Dedifferentiated amniotic fluid mesenchymal stem cell (primary cell): ENCODE results near the gene SNAP91.
"Not testable (repeated sequence)": the region's sequence is repeated elsewhere in the genome, so short reads cannot be mapped to it uniquely, and the experiment has no call there.

Source experiments
- DNase-seq: peaks from one replicate; pipeline ENCODE4 v3.0.0-alpha.2; 2016; ENCODE audit errors: extremely low spot score

SNAP91 gene, protein sequence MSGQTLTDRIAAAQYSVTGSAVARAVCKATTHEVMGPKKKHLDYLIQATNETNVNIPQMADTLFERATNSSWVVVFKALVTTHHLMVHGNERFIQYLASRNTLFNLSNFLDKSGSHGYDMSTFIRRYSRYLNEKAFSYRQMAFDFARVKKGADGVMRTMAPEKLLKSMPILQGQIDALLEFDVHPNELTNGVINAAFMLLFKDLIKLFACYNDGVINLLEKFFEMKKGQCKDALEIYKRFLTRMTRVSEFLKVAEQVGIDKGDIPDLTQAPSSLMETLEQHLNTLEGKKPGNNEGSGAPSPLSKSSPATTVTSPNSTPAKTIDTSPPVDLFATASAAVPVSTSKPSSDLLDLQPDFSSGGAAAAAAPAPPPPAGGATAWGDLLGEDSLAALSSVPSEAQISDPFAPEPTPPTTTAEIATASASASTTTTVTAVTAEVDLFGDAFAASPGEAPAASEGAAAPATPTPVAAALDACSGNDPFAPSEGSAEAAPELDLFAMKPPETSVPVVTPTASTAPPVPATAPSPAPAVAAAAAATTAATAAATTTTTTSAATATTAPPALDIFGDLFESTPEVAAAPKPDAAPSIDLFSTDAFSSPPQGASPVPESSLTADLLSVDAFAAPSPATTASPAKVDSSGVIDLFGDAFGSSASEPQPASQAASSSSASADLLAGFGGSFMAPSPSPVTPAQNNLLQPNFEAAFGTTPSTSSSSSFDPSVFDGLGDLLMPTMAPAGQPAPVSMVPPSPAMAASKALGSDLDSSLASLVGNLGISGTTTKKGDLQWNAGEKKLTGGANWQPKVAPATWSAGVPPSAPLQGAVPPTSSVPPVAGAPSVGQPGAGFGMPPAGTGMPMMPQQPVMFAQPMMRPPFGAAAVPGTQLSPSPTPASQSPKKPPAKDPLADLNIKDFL

GRCh38 chr6:83708970-83709747 is at the start of gene SNAP91:
TSS of gene SNAP91 (minus strand) at chr6:83709101. CDS start at chr6:83707927, 1,174 bp downstream.
- DNase-seq: no peak

DNA sequence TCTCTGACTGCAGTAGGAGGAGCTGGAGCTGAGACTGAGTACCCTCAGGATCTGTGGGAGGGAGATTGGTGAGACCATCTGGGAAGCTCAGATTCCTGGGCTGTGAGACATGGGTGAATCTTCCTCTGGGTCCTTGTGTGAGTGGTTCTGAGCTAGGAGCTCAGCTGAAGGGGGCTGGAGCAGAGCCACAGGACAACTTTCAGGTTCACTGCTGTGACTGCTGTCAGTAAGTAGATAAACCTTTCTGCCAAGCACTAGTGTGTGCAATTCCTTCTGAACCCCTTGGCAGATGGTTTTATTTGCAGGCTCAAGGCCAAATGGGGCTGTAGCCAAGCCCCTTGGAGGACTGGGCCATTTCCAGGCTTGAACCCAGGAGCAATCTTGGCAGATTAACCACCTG is 49.6 kb upstream of the SNAP91 start:
- DNase-seq: no peak

- no peak for DNase-seq
Measured at GRCh38 chr6:83757021-83757420, 48.1 kb upstream of the SNAP91 start.

DNA sequence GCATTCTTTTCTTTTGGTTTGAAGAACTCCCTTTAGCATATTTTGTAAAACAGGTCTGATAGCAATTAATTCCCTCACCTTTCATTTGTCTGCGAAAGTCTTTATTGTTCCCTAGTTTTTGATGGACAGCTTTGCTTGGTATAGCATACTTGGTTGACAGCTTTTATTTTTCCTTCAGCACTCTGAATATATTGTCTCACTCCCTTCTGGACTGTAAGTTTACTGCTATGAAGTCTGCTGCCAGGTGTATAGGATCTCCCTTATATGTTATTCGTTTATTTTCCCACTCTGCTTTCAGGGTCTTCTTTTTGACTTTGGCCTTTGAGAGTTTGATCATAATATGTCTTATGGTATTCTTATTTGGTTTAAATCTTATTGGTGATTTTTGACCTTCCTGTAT is 47.7 kb upstream of the SNAP91 start:
- DNase-seq: no peak

DNA sequence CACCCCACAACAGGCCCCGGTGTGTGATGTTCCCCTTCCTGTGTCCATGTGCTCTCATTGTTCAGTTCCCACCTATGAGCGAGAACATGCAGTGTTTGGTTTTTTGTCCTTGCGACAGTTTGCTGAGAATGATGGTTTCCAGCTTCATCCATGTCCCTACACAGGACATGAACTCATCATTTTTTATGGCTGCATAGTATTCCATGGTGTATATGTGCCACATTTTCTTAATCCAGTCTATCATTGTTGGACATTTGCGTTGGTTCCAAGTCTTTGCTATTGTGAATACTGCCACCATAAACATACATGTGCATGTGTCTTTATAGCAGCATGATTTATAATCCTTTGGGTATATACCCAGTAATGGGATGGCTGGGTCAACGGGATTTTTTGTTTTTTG is 43.5 kb upstream of the SNAP91 start:
- not testable (repeated sequence) for DNase-seq

DNA sequence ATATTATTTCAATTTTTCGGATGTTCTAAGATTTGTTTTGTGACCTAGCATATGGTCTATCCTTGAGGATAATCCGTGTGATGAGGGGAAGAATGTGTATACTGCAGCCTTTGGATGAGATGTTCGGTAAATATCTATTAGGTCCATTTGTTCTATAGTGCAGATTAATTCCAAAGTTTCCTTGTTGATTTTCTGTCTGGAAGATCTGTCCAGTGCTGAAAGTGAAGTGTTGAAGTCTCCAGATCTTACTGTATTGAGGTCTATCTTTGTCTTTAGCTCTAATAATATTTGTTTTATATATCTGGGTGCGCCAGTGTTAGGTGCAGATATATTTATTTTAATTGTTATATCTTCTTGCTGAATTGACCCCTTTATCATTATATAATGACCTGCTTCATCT is 32.2 kb upstream of the SNAP91 start:
- DNase-seq: no peak

DNA sequence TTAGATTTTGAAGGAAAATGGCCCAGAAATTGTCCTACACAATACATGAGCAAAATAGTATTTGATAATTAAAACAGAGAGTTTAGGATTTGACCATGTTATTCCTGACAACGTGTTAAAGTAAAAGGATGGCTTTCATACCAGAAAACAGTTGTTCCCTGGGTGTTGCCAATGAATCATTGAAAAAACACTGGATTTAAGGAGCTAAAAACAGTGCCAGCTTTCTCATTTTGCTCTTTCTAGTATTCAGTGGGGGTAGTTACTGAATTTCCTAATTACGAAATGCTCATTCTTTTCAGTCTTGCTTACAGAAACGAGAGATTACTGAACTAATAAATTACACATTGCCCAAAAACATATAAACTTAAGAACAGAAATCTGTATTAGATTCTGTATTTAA is 26.6 kb upstream of the SNAP91 start:
- DNase-seq: no peak

DNA sequence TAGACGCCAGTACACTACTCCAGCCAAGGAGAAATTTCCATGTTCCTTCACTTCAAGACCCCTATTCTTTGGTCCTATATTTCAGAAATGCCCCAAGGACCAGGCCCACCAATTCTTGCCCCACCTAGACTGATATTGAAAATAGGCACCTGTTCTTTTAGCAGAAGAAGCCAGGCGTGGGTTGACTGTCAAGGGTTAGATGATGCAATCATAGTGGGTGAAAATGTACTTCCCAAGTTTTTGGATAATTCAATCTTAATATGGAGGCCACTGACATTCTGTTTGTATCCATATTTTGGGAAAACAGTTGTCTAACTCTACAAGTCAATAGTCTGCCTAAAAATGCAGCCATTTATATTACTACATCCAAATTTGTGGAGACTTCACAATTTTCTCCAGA is 21.0 kb upstream of the SNAP91 start:
- DNase-seq: no peak

DNA sequence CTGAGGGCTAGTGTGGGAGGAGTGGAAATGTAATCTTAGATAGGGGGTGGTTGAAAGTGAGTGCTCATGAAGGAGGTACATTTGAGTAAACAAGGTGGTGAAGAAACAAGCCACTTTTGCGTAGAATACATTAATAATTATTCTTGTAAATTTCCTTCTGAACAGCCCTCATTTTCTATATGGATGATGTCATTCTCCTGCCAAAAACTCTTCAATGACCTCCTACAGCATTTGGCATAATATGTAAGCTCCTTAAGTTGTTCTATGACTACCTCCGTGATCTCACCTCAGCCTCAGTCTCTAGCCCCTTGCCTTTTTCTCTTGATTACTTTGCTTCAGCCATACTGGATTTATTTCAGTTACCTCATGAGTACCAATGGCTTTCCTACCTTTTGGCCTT is 14.0 kb upstream of the SNAP91 start:
- no peak for DNase-seq

DNA sequence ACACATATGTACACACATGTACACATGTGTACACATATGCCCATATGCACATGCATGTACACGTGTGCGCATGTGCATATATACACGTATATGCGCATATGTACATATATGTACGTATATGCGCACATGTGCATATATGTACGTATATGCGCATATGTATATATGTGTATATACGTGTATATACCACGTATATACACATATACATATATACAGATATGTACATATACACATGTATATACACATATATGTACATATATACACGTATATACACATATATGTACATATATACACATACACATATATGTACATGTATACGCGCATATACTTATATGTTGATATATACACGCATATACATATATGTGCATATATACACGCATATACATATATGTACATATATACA is 8.9 kb upstream of the SNAP91 start:
- DNase-seq: no peak

DNA sequence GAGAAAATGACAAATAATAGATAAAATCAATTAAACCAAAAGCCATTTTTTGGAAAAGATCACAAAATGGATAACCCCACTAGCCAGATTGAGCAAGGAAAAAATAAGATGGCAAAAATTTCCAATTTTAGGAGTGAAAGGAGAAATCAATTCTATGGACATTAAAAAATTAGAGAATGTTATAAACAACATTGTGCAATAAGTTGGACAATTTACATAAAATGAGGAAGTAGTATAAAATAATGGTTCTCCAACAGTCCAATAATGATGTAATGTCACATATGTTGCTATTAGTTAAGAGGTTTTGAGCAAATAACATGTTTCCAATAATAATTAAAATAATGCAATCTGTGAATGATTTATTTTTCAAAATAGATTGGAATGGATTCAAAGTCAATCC is 3.1 kb upstream of the SNAP91 start:
- no peak for DNase-seq

- no peak for DNase-seq
Measured at GRCh38 chr6:83709748-83710050, 798 bp upstream of the SNAP91 start.

- DNase-seq: no peak
Measured at GRCh38 chr6:83708546-83708969, 343 bp downstream of the SNAP91 start.

GRCh38 chr6:83707829-83708545 is 914 bp downstream of the SNAP91 start:
- DNase-seq: no peak

DNA sequence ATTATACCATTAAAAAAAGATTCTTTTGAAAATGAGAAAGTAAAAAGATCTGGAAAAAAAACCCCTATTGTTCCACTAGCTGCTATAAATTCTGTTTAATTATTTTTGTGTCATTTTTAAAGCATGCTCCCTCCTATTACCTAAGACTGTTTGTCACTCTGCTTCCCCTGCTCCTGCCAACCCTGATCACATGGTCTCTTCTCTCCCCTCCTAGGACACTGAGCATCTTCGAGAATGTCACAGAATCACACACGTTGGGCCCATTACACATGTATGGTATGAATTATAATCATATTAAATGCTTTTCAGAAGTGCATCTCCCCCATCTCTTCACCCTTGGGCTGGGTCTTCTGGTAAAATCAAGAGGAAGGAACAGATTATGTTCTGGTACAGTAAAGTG is 6.2 kb downstream of the SNAP91 start:
- DNase-seq: no peak

DNA sequence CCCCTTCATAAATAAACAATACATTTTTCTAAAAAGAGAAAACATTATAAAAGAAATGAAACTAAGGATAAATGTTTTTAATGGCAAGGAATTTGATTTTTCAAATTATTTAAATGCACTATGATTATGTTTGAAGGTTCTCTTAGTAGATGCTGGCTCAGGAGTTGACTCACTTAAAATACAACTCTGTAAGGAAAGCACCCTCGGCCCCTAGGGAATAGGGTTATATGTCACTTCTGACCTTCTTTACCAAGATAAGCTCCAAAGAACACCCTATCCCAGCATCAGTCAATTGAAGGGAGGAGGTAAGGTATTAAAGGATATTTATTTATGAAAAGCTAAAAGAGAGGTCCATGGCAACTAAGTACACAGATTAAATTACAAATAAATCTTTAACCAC is 6.8 kb downstream of the SNAP91 start:
- no peak for DNase-seq

DNA sequence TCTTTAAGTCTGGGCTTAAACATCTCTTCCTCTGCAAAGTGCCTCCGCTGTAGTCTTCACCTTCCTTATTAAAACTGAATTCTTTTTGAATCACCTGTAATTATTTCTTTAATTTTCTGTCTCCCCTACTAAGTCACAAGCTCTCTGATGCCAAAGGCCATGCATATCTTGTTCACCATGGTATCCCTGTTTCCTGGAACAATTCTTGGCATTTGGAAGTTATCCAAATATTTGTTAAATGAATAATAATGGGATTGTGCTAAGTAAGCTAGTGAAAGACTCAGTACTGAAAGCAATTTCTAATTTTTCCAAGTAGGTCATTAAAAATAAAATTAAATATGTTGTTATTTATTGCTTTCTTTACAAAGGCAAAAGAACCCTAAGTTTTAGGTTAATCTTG is 12.2 kb downstream of the SNAP91 start:
- DNase-seq: no peak

DNA sequence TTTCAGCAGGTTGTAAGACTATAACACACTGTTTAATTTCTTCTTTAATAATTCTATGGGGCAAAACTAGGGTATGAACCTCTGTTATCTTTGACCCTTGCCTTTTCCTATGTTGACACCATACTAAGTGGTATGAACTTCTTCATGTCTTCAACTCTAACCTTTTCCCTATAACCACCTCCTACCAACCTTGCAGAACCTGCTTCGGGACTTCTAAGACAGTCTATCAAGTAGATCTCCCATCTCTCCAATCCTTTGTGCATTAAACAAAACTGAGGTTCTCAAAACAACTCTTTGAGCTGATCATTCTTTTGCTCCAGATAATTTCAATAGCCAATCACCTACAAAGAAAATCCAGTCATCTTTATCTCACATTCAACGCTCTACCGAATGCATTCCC is 23.4 kb downstream of the SNAP91 start:
- no peak for DNase-seq

DNA sequence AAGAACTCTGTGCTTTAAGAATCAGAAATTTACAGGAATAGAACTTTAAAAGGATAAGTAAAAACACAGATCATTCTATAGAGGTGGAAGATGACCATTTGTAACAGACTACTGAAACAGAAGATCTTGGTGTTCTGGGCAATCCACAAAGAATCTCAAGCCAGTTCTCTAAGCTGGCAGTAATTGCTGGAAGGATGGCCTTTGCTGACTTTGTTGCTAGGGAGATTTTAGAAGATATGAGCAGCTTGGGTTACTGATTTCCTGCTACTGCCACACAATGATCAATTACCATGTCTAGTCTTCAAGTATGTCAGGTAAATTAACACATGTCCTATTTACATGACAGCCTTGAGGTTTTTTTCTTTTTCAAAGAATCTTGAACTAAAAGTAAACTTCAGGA is 31.1 kb downstream of the SNAP91 start:
- DNase-seq: no peak

GRCh38 chr6:83637953-83638352 is 70.9 kb downstream of the SNAP91 start:
- no peak for DNase-seq

DNA sequence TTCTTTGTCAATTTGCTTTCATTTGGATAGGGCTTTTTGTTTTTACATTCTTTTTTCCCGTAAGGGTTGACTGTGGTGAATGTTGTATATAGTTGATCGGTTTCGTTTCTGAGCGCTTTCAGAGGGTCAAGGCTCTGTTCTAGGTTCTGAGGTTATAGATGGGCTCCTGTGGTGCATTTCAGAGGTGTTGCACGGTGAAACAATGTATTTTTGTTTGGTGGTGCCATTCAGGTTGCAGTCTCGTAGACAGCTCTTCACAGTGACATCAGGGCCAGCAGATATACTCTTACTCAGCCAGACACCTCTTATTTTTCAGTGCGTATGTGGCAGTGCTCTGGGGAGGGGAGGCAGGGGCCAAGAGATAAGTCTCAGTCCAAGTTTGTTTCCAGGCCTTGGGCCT is 72.1 kb downstream of the SNAP91 start:
- no peak for DNase-seq

GRCh38 chr6:83633609-83634008 is 75.3 kb downstream of the SNAP91 start:
- no peak for DNase-seq
